ENCODE results near the gene PDE4C.

PDE4C gene

DNA sequence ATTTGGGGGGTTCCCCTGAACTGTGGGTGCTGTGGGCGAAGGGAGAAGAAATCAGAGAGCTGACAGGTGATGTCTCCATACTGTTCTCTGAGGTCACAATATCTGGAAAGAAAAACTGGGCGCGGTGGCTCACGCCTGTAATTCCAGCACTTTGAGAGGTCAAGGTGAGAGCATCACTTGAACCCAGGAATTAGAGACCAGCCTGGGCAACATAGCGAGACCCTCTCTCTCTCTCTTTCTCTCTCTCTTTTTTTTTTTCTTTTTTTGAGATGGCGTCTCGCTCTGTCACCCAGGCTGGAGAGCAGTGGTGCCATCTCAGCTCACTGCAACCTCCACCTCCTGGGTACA is 26.1 kb upstream of the PDE4C start:
- TF ChIP-seq, protein P1, sequence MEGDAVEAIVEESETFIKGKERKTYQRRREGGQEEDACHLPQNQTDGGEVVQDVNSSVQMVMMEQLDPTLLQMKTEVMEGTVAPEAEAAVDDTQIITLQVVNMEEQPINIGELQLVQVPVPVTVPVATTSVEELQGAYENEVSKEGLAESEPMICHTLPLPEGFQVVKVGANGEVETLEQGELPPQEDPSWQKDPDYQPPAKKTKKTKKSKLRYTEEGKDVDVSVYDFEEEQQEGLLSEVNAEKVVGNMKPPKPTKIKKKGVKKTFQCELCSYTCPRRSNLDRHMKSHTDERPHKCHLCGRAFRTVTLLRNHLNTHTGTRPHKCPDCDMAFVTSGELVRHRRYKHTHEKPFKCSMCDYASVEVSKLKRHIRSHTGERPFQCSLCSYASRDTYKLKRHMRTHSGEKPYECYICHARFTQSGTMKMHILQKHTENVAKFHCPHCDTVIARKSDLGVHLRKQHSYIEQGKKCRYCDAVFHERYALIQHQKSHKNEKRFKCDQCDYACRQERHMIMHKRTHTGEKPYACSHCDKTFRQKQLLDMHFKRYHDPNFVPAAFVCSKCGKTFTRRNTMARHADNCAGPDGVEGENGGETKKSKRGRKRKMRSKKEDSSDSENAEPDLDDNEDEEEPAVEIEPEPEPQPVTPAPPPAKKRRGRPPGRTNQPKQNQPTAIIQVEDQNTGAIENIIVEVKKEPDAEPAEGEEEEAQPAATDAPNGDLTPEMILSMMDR (IDR thresholded peaks at IDR 0.05) = no peak
- H3K4me1 ChIP-seq = peaks cover 10% of the 10 kb centered on the region
- no peak overlapping the region for H3K9ac ChIP-seq
- no peak overlapping the region for H3K27ac ChIP-seq
- H3K36me3 ChIP-seq (ENCODE audit: control insufficient read depth, insufficient read depth, low read length) = no peaks in the 10 kb centered on the region
- H3K4me2 ChIP-seq (ENCODE audit: low read length) = no peak overlapping the region
- H3K27me3 ChIP-seq (ENCODE audit: control insufficient read depth, insufficient read depth, low read length) = no peaks in the 10 kb centered on the region
- H3K79me2 ChIP-seq = no peaks in the 10 kb centered on the region
- no peak overlapping the region for H3K4me3 ChIP-seq (ENCODE audit: low read depth, low read length)
- no peaks in the 10 kb centered on the region for H3K9me3 ChIP-seq (ENCODE audit: control insufficient read depth, low read length)
- H2AFZ ChIP-seq = peak overlapping the region; percentile 54

- H3K79me2 ChIP-seq = no peaks in the 10 kb centered on the region
Measured at GRCh38 chr19:18251587-18252369, 25.5 kb upstream of the PDE4C start.

DNA sequence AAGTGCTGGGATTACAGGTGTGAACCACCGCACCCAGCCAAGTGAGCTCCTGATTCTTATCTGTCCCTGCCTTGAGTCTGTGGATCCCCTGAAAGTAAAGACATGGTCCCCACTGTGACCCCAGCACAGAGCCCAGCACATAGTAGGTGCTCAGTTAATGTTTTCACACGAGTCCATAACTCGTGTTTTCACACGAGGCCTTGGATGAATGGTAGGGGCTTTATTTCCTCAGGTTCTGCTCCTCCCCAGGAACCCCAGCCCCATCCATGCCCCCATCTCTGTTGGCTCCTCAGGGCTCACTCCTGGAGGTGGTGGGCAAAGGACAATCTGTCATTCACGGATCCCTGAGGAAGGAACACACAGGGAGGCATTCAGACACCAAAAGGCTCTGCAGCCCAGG is 23.6 kb upstream of the PDE4C start:
- Histone ChIP-seq H3K9me3 (ENCODE audit: control insufficient read depth, low read length) (no peaks in the 10 kb centered on the region), H3K4me3 (ENCODE audit: low read depth, low read length) (no peak overlapping the region), H3K27ac (no peak overlapping the region), H3K9ac (no peak overlapping the region), H3K27me3 (ENCODE audit: control insufficient read depth, insufficient read depth, low read length) (no peaks in the 10 kb centered on the region), H3K79me2 (no peaks in the 10 kb centered on the region), H3K36me3 (ENCODE audit: control insufficient read depth, insufficient read depth, low read length) (no peaks in the 10 kb centered on the region), H3K4me2 (ENCODE audit: low read length) (no peak overlapping the region), H3K4me1 (peaks cover 6% of the 10 kb centered on the region), H2AFZ (no peak overlapping the region)
- TF ChIP-seq, protein P1 (IDR thresholded peaks at IDR 0.05) = no peak

More at GRCh38 chr19:18251587-18252369, 25.5 kb upstream of the PDE4C start:
- Histone ChIP-seq H3K4me1 (peaks cover 10% of the 10 kb centered on the region), H3K4me2 (ENCODE audit: low read length) (no peak overlapping the region), H3K27me3 (ENCODE audit: control insufficient read depth, insufficient read depth, low read length) (no peaks in the 10 kb centered on the region), H3K36me3 (ENCODE audit: control insufficient read depth, insufficient read depth, low read length) (no peaks in the 10 kb centered on the region), H2AFZ (peak overlapping the region; percentile 54), H3K27ac (no peak overlapping the region), H3K9ac (no peak overlapping the region), H3K4me3 (ENCODE audit: low read depth, low read length) (no peak overlapping the region), H3K9me3 (ENCODE audit: control insufficient read depth, low read length) (no peaks in the 10 kb centered on the region)
- TF ChIP-seq, protein P1 (IDR thresholded peaks at IDR 0.05) = peak; percentile 99

DNA sequence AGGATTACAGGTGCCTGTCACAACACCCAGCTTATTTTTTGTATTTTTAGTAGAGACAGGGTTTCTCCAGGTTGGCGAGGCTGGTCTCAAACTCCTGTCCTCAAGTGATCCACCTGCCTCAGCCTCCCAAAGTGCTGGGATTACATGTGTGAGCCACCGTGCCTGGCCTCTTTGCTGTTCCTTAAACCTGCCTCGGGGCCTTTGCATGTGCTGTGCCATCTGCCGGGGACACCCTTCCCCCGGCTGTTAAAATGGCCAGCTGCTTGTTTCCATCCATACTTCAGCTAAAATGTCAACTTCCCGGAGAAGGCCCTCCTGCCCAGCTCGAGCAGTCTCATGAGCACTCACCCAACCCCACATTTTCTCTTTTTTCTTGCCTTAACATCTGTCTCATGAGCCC is 19.1 kb upstream of the PDE4C start:
- H3K4me3 ChIP-seq (ENCODE audit: low read depth, low read length) = no peak overlapping the region
- H3K27ac ChIP-seq = no peak overlapping the region
- H3K27me3 ChIP-seq (ENCODE audit: control insufficient read depth, insufficient read depth, low read length) = no peaks in the 10 kb centered on the region
- no peaks in the 10 kb centered on the region for H3K79me2 ChIP-seq
- no peaks in the 10 kb centered on the region for H3K4me1 ChIP-seq
- TF ChIP-seq, protein P1 (IDR thresholded peaks at IDR 0.05) = no peak
- no peaks in the 10 kb centered on the region for H3K36me3 ChIP-seq (ENCODE audit: control insufficient read depth, insufficient read depth, low read length)
- H3K4me2 ChIP-seq (ENCODE audit: low read length) = no peak overlapping the region
- H3K9ac ChIP-seq = no peak overlapping the region
- H2AFZ ChIP-seq = no peak overlapping the region
- H3K9me3 ChIP-seq (ENCODE audit: control insufficient read depth, low read length) = no peaks in the 10 kb centered on the region

DNA sequence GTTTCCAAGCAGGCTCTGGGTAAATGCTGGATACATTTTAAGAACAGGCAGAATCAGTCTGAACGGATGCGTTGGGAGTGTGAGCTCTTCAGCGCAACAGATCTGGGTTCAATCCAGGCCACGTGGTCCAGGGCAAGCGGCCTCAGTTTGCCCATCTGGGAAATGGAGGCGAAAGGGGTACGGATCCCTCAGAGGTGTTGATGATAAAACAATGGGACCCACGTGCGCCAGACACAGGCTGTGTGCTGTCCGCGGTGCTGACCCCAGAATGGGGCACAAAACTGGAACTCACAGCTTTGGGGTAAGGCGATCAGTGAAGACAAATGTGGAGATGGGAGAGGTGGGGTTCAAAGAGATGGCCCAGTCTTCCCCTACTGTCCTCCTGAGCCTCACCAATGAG is 13.1 kb upstream of the PDE4C start:
- Histone ChIP-seq H3K27me3 (ENCODE audit: control insufficient read depth, insufficient read depth, low read length) (no peaks in the 10 kb centered on the region), H2AFZ (no peak overlapping the region), H3K4me1 (no peaks in the 10 kb centered on the region), H3K27ac (no peak overlapping the region), H3K4me2 (ENCODE audit: low read length) (no peak overlapping the region), H3K4me3 (ENCODE audit: low read depth, low read length) (no peak overlapping the region), H3K9me3 (ENCODE audit: control insufficient read depth, low read length) (no peaks in the 10 kb centered on the region), H3K79me2 (no peaks in the 10 kb centered on the region), H3K9ac (no peak overlapping the region), H3K36me3 (ENCODE audit: control insufficient read depth, insufficient read depth, low read length) (no peaks in the 10 kb centered on the region)
- TF ChIP-seq, protein P1 (IDR thresholded peaks at IDR 0.05) = no peak

Measured in parathyroid adenoma (tissue), 2 donors.